ENCODE results near the gene MBOAT1.

DNA sequence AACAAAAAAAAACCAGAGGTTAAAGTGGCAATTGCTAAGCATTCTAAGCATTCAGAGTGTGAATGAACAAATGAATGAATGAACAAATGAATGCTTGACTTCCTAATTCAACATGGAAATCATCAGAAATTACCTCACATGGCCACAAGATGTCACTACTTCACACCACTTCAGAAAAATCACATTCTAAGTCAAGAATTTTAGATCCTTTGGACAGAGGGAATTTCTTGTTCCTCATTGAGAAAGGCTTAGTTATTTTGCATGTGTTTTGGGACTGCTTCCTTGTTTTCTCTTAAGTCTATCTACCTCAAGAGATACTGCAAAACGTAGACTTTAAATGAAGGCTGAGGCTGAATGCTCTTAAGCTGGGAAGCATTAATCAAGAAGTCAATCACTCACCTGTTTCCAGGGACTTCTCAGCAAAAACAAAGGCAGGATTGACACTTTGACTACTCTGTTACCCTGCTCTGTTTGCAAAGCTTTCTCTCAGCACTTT is 120.2 kb downstream of the MBOAT1 start:
- TF ChIP-seq CTCF (IDR thresholded peaks at IDR 0.05) (peak in 5 of 7 experiments; percentile 44 to 77 (median 60)), POLR2A (IDR thresholded peaks at IDR 0.05) (no peak), POLR2AphosphoS5 (IDR thresholded peaks at IDR 0.05) (no peak), EP300 (IDR thresholded peaks at IDR 0.05) (no peak)

Data from stomach (tissue), 4 donors.